ENCODE results near the gene CCDC194. TPM values are rescaled to one million over a fixed set of nuclear protein-coding genes. Genes with fewer than 3 reads are reported as not detected.

Gene CCDC194
- total and polyA plus RNA-seq, 2 donors, result 0.28 to 0.55 TPM

DNA sequence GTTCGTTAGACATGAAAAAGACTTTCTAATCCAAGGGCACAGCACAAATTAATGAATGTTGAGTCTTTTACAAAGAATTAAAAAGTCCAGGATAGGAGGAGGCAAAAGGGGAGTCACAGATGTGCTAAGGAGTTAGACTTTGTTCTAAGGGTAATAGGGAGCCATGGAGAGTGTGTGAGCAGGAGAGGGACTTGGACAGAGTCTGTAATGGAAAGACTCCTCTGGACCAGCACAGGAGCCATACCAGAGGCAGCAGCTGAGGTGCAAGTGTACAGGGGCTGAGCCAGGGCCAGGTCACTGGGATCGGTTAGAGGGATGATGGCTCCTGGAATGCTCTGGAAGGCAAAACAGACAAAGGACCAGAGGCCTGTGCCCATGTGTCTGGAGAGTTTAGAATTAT is 46.1 kb downstream of the CCDC194 start:
- WGBS, result 82% methylated on average over 2 of the region's 2 CpGs
- H3K27ac ChIP-seq (ENCODE audit: low read depth in 1 of 2, low read length in 1 of 2), result peak overlapping the region in 1 of 2 donors; percentile 18
- DNase-seq (ENCODE audit: low read depth in 6 of 9, low spot score in 9 of 9), result no peak
- peaks cover 0 to 18% of the 10 kb centered on the region in 2 donors for H3K4me1 ChIP-seq (ENCODE audit: control insufficient read depth in 2 of 2, insufficient read depth in 2 of 2, low read length in 2 of 2)
- H3K27me3 ChIP-seq (ENCODE audit: control insufficient read depth in 2 of 2, insufficient read depth in 1 of 2, low read length in 1 of 2), result peaks cover 3 to 14% of the 10 kb centered on the region in 2 donors
- peaks cover 0 to 6% of the 10 kb centered on the region in 2 donors for H3K9me3 ChIP-seq (ENCODE audit: control insufficient read depth in 2 of 2, insufficient read depth in 1 of 2, low read length in 1 of 2)
- peaks cover 0 to 4% of the 10 kb centered on the region in 2 donors for H3K36me3 ChIP-seq (ENCODE audit: control insufficient read depth in 2 of 2, insufficient read depth in 2 of 2, low read length in 1 of 2)
- H3K4me3 ChIP-seq (ENCODE audit: low read length in 2 of 2), result no peak overlapping the region

DNA sequence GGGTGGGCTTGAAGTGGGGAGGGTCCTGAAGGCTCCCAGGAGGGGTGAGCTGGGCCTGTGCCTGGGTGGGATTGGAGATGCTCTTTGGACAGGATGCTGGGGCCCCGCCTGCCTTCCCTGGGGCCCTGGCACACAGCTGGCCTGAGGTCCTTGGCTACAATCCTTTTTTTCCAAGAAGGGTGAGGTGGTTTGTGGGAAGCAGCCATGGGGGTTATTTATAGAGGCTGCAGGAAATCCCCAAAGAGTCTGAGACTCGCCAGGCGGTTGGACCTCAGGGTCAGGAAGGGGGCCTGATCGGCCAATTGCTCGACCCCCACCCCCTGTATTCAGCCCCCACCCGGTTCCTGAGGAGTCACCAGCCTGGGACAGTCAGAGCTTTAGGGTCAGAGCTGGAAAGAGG is 46.6 kb downstream of the CCDC194 start:
- Histone ChIP-seq H3K4me1 (ENCODE audit: control insufficient read depth in 2 of 2, insufficient read depth in 2 of 2, low read length in 2 of 2) (peaks cover 0 to 18% of the 10 kb centered on the region in 2 donors), H3K36me3 (ENCODE audit: control insufficient read depth in 2 of 2, insufficient read depth in 2 of 2, low read length in 1 of 2) (peaks cover 0 to 6% of the 10 kb centered on the region in 2 donors), H3K27me3 (ENCODE audit: control insufficient read depth in 2 of 2, insufficient read depth in 1 of 2, low read length in 1 of 2) (peaks cover 3 to 14% of the 10 kb centered on the region in 2 donors), H3K27ac (ENCODE audit: low read depth in 1 of 2, low read length in 1 of 2) (no peak overlapping the region), H3K4me3 (ENCODE audit: low read length in 2 of 2) (no peak overlapping the region), H3K9me3 (ENCODE audit: control insufficient read depth in 2 of 2, insufficient read depth in 1 of 2, low read length in 1 of 2) (peaks cover 0 to 6% of the 10 kb centered on the region in 2 donors)
- no peak for DNase-seq (ENCODE audit: low read depth in 6 of 9, low spot score in 9 of 9)
- 38% methylated on average over 6 of the region's 6 CpGs for WGBS

DNA sequence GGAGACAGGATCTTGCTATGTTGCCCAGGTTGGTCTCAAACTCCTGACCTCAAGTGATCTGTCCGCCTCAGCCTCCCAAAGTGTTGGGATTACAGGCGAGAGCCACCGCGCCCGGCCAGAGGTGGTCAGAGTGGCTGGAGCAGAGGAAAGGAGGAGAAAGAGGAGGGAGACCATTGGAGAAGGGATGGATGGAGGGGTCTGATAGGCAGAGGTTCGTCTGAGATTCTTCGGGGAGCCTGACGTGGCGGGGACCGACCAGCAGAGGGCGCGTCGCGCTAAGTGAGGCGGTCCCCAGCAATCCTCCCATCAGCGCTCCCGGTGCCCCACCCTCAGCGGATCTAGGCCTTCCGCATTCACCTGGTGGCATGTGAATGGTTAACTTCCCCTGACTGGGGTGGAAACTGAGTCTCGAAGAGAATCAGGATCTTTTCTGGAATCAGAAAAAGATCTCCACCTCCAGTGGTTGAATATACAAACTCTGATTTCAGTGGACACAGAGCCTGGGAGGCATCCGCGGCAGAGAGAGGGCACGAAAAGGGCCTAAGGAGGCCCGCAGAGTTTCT is 47.8 kb downstream of the CCDC194 start:
- peaks cover 0 to 12% of the 10 kb centered on the region in 2 donors for H3K4me1 ChIP-seq (ENCODE audit: control insufficient read depth in 2 of 2, insufficient read depth in 2 of 2, low read length in 2 of 2)

DNA sequence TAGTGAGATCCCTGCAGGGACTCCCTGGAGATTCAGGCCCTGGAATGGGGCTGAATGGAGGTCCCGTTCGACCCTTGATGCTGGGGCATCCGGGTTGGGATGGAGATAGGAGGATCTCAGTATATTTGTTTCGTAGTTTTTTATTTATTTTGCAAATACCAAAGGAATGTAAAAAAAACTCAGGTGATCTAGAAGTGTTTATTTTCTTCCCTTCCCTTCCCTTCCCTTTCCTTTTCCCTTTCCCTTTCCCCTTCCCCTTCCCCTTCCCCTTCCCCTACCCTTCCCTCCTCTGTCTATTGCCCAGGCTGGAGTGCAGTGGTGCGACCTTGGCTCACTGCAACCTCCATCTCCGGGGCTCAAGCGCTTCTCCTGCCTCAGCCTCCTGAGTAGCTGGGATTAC is 52.2 kb downstream of the CCDC194 start:
- over 99% methylated on average over 7 of the region's 7 CpGs for WGBS
- no peak overlapping the region for H3K4me3 ChIP-seq (ENCODE audit: low read length in 2 of 2)
- peaks cover 4 to 21% of the 10 kb centered on the region in 2 donors for H3K36me3 ChIP-seq (ENCODE audit: control insufficient read depth in 2 of 2, insufficient read depth in 2 of 2, low read length in 1 of 2)
- no peak overlapping the region for H3K27ac ChIP-seq (ENCODE audit: low read depth in 1 of 2, low read length in 1 of 2)
- peaks cover 2 to 15% of the 10 kb centered on the region in 2 donors for H3K4me1 ChIP-seq (ENCODE audit: control insufficient read depth in 2 of 2, insufficient read depth in 2 of 2, low read length in 2 of 2)
- no peaks in the 10 kb centered on the region for H3K9me3 ChIP-seq (ENCODE audit: control insufficient read depth in 2 of 2, insufficient read depth in 1 of 2, low read length in 1 of 2)
- H3K27me3 ChIP-seq (ENCODE audit: control insufficient read depth in 2 of 2, insufficient read depth in 1 of 2, low read length in 1 of 2), result no peaks in the 10 kb centered on the region
- DNase-seq (ENCODE audit: low read depth in 6 of 9, low spot score in 9 of 9), result no peak

More for the DNA sequence above, 47.8 kb downstream of the CCDC194 start:
- Histone ChIP-seq H3K9me3 (ENCODE audit: control insufficient read depth in 2 of 2, insufficient read depth in 1 of 2, low read length in 1 of 2) (peaks cover 0 to 3% of the 10 kb centered on the region in 2 donors), H3K27me3 (ENCODE audit: control insufficient read depth in 2 of 2, insufficient read depth in 1 of 2, low read length in 1 of 2) (peaks cover 3 to 14% of the 10 kb centered on the region in 2 donors), H3K27ac (ENCODE audit: low read depth in 1 of 2, low read length in 1 of 2) (no peak overlapping the region), H3K4me3 (ENCODE audit: low read length in 2 of 2) (no peak overlapping the region), H3K36me3 (ENCODE audit: control insufficient read depth in 2 of 2, insufficient read depth in 2 of 2, low read length in 1 of 2) (peaks cover 2 to 14% of the 10 kb centered on the region in 2 donors)
- WGBS, result 19% methylated on average over 24 of the region's 24 CpGs
- DNase-seq (ENCODE audit: low read depth in 6 of 9, low spot score in 9 of 9), result peak in 6 of 9 donors; percentile 45 to 81 (median 69)

DNA sequence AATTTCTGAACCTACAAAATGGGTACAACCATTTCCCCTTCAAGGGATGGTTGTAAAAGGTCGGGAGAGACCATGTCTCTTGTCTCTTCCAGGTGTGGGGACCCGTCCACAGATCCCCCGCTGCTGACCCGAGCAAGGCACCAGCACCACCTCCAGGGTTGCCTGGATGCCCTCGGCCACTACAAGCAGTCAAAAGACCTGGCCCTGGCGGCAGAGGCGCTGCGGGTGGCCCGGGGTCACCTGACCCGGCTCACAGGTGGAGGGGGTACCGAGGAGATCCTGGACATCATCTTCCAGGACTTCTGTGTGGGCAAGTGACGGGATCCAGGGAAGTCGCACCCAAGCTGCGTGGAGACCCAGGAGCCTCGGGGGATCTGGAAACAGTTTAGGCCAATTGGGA is 52.6 kb downstream of the CCDC194 start:
- WGBS, result 97% methylated on average over 15 of the region's 15 CpGs
- DNase-seq (ENCODE audit: low read depth in 6 of 9, low spot score in 9 of 9), result no peak
- H3K4me3 ChIP-seq (ENCODE audit: low read length in 2 of 2), result no peak overlapping the region
- H3K27me3 ChIP-seq (ENCODE audit: control insufficient read depth in 2 of 2, insufficient read depth in 1 of 2, low read length in 1 of 2), result no peaks in the 10 kb centered on the region
- no peak overlapping the region for H3K27ac ChIP-seq (ENCODE audit: low read depth in 1 of 2, low read length in 1 of 2)
- H3K4me1 ChIP-seq (ENCODE audit: control insufficient read depth in 2 of 2, insufficient read depth in 2 of 2, low read length in 2 of 2), result peaks cover 2 to 18% of the 10 kb centered on the region in 2 donors
- peaks cover 4 to 21% of the 10 kb centered on the region in 2 donors for H3K36me3 ChIP-seq (ENCODE audit: control insufficient read depth in 2 of 2, insufficient read depth in 2 of 2, low read length in 1 of 2)
- H3K9me3 ChIP-seq (ENCODE audit: control insufficient read depth in 2 of 2, insufficient read depth in 1 of 2, low read length in 1 of 2), result no peaks in the 10 kb centered on the region

DNA sequence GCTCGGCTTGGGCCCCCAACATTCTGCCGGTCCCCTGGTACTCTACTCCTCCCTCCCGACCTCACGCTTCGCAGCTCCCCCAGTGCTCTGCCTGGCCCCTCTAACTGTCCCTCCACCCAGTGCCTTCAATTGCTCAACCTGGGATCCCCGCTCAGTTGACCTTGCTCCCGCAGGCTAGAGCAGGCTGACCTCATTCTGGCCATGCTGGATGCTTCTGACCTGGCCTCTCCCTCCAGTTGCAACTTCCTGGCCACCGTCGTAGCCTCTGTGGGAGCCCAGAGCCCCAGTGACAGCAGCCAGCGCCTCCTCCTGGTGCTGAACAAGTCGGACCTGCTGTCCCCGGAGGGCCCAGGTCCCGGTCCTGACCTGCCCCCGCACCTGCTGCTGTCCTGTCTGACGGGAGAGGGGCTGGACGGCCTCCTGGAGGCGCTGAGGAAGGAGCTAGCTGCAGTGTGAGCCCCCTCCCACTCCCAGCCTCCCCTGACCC is 53.1 kb downstream of the CCDC194 start:
- Histone ChIP-seq H3K27ac (ENCODE audit: low read depth in 1 of 2, low read length in 1 of 2) (no peak overlapping the region), H3K27me3 (ENCODE audit: control insufficient read depth in 2 of 2, insufficient read depth in 1 of 2, low read length in 1 of 2) (no peaks in the 10 kb centered on the region), H3K9me3 (ENCODE audit: control insufficient read depth in 2 of 2, insufficient read depth in 1 of 2, low read length in 1 of 2) (no peaks in the 10 kb centered on the region), H3K4me3 (ENCODE audit: low read length in 2 of 2) (no peak overlapping the region), H3K4me1 (ENCODE audit: control insufficient read depth in 2 of 2, insufficient read depth in 2 of 2, low read length in 2 of 2) (peaks cover 2 to 20% of the 10 kb centered on the region in 2 donors), H3K36me3 (ENCODE audit: control insufficient read depth in 2 of 2, insufficient read depth in 2 of 2, low read length in 1 of 2) (peaks cover 4 to 21% of the 10 kb centered on the region in 2 donors)
- no peak for DNase-seq (ENCODE audit: low read depth in 6 of 9, low spot score in 9 of 9)
- WGBS, result 95% methylated on average over 17 of the region's 17 CpGs

Other genes starting within 250 kb of the CCDC194 start
- 21.3 TPM for gene USE1, start 178.8 kb downstream of the CCDC194 start, total RNA-seq
- gene USE1, start 178.8 kb downstream of the CCDC194 start, polyA plus RNA-seq, result 52.9 TPM
- 6.2 TPM for gene OCEL1, start 168.0 kb downstream of the CCDC194 start, total RNA-seq
- 24.8 TPM for gene OCEL1, start 168.0 kb downstream of the CCDC194 start, polyA plus RNA-seq
- 9.4 TPM for gene NR2F6, start 148.3 kb downstream of the CCDC194 start, total RNA-seq
- 15.0 TPM for gene NR2F6, start 148.3 kb downstream of the CCDC194 start, polyA plus RNA-seq
- 0.76 TPM for gene USHBP1, start 129.5 kb downstream of the CCDC194 start, total RNA-seq
- 4.4 TPM for gene USHBP1, start 129.5 kb downstream of the CCDC194 start, polyA plus RNA-seq
- 97.0 TPM for gene BABAM1, start 126.8 kb downstream of the CCDC194 start, total RNA-seq
- 94.4 TPM for gene BABAM1, start 126.8 kb downstream of the CCDC194 start, polyA plus RNA-seq
- gene ANKLE1, start 112.3 kb downstream of the CCDC194 start, total RNA-seq, result 1.6 TPM
- 0.64 TPM for gene ANKLE1, start 112.3 kb downstream of the CCDC194 start, polyA plus RNA-seq
- gene ABHD8, start 90.8 kb downstream of the CCDC194 start, total RNA-seq, result 9.7 TPM
- gene ABHD8, start 90.8 kb downstream of the CCDC194 start, polyA plus RNA-seq, result 10.3 TPM
- 78.3 TPM for gene MRPL34, start 88.3 kb downstream of the CCDC194 start, total RNA-seq
- 123 TPM for gene MRPL34, start 88.3 kb downstream of the CCDC194 start, polyA plus RNA-seq
- gene DDA1, start 84.6 kb downstream of the CCDC194 start, total RNA-seq, result 23.5 TPM
- 51.7 TPM for gene DDA1, start 84.6 kb downstream of the CCDC194 start, polyA plus RNA-seq
- gene ANO8, start 59.3 kb downstream of the CCDC194 start, total RNA-seq, result 2.2 TPM
- 13.5 TPM for gene ANO8, start 59.3 kb downstream of the CCDC194 start, polyA plus RNA-seq
- gene GTPBP3, start 56.6 kb downstream of the CCDC194 start, total RNA-seq, result 8.9 TPM
- gene GTPBP3, start 56.6 kb downstream of the CCDC194 start, polyA plus RNA-seq, result 17.4 TPM
- gene PLVAP, start 16.9 kb downstream of the CCDC194 start, total RNA-seq, result 11.7 TPM
- gene PLVAP, start 16.9 kb downstream of the CCDC194 start, polyA plus RNA-seq, result 57.1 TPM
- 107 TPM for gene BST2, start 11.4 kb upstream of the CCDC194 start, total RNA-seq
- 221 TPM for gene BST2, start 11.4 kb upstream of the CCDC194 start, polyA plus RNA-seq
- gene MVB12A, start 25.9 kb upstream of the CCDC194 start, total RNA-seq, result 27.8 TPM
- 56.8 TPM for gene MVB12A, start 25.9 kb upstream of the CCDC194 start, polyA plus RNA-seq
- 0.19 TPM for gene TMEM221, start 54.5 kb upstream of the CCDC194 start, total RNA-seq
- 3.2 TPM for gene TMEM221, start 54.5 kb upstream of the CCDC194 start, polyA plus RNA-seq
- gene NXNL1, start 66.7 kb upstream of the CCDC194 start, total RNA-seq, result not detected
- gene NXNL1, start 66.7 kb upstream of the CCDC194 start, polyA plus RNA-seq, result not detected
- gene SLC27A1, start 76.3 kb upstream of the CCDC194 start, total RNA-seq, result 2.0 TPM
- gene SLC27A1, start 76.3 kb upstream of the CCDC194 start, polyA plus RNA-seq, result 11.9 TPM
- gene PGLS, start 117.5 kb upstream of the CCDC194 start, total RNA-seq, result 62.6 TPM
- gene PGLS, start 117.5 kb upstream of the CCDC194 start, polyA plus RNA-seq, result 73.5 TPM
- gene COLGALT1, start 161.5 kb upstream of the CCDC194 start, total RNA-seq, result 22.3 TPM
- gene COLGALT1, start 161.5 kb upstream of the CCDC194 start, polyA plus RNA-seq, result 69.5 TPM

Measured in thymus (tissue), 11 donors.